ENCODE measurements around the gene SOX9.

Gene SOX9

DNA sequence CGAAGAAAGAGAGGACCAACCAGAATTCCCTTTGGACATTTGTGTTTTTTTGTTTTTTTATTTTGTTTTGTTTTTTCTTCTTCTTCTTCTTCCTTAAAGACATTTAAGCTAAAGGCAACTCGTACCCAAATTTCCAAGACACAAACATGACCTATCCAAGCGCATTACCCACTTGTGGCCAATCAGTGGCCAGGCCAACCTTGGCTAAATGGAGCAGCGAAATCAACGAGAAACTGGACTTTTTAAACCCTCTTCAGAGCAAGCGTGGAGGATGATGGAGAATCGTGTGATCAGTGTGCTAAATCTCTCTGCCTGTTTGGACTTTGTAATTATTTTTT, 3.6 kb downstream of the SOX9 start:
- H4K20me1 ChIP-seq = no peaks in the 10 kb centered on the region

DNA sequence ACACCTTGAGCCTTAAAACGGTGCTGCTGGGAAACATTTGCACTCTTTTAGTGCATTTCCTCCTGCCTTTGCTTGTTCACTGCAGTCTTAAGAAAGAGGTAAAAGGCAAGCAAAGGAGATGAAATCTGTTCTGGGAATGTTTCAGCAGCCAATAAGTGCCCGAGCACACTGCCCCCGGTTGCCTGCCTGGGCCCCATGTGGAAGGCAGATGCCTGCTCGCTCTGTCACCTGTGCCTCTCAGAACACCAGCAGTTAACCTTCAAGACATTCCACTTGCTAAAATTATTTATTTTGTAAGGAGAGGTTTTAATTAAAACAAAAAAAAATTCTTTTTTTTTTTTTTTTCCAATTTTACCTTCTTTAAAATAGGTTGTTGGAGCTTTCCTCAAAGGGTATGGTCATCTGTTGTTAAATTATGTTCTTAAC, 4.4 kb downstream of the SOX9 start:
- peaks cover 31% of the 10 kb centered on the region for H3K9me3 ChIP-seq
- H4K20me1 ChIP-seq = no peaks in the 10 kb centered on the region
- no peak for TF ChIP-seq Cebpa-rat (IDR thresholded peaks at IDR 0.05)
- no peak overlapping the region for H3K4me2 ChIP-seq
- H3K27ac ChIP-seq = no peak overlapping the region
- no peak overlapping the region for H3K4me3 ChIP-seq
- no peaks in the 10 kb centered on the region for H3K36me3 ChIP-seq
- H3K9ac ChIP-seq = no peak overlapping the region
- no peaks in the 10 kb centered on the region for H3K4me1 ChIP-seq
- H3K27me3 ChIP-seq = peaks cover 22% of the 10 kb centered on the region

More for the DNA sequence above, 3.6 kb downstream of the SOX9 start:
- peaks cover 37% of the 10 kb centered on the region for H3K9me3 ChIP-seq
- peaks cover 29% of the 10 kb centered on the region for H3K27me3 ChIP-seq
- H3K27ac ChIP-seq = no peak overlapping the region
- H3K4me2 ChIP-seq = no peak overlapping the region
- no peaks in the 10 kb centered on the region for H3K36me3 ChIP-seq
- H3K4me3 ChIP-seq = no peak overlapping the region
- TF ChIP-seq Cebpa-rat (IDR thresholded peaks at IDR 0.05) = no peak
- H3K4me1 ChIP-seq = no peaks in the 10 kb centered on the region
- no peak overlapping the region for H3K9ac ChIP-seq

DNA sequence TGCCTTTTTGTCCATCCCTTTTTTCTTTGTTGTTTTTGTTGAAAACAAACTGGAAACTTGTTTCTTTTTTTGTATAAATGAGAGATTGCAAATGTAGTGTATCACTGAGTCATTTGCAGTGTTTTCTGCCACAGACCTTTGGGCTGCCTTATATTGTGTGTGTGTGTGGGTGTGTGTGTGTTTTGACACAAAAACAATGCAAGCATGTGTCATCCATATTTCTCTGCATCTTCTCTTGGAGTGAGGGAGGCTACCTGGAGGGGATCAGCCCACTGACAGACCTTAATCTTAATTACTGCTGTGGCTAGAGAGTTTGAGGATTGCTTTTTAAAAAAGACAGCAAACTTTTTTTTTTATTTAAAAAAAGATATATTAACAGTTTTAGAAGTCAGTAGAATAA, 4.9 kb downstream of the SOX9 start:
- Histone ChIP-seq H3K36me3 (no peaks in the 10 kb centered on the region), H3K4me3 (no peak overlapping the region), H3K9ac (no peak overlapping the region), H3K9me3 (peaks cover 27% of the 10 kb centered on the region), H3K4me1 (no peaks in the 10 kb centered on the region), H3K27ac (no peak overlapping the region), H3K27me3 (peaks cover 19% of the 10 kb centered on the region; the same call in 1 of the 2 replicates), H3K4me2 (no peak overlapping the region), H4K20me1 (no peaks in the 10 kb centered on the region)
- no peak for TF ChIP-seq Cebpa-rat (IDR thresholded peaks at IDR 0.05)

GRCh38 chr17:72126575-72127486, 6.0 kb downstream of the SOX9 start:
- no peak for TF ChIP-seq Cebpa-rat (IDR thresholded peaks at IDR 0.05)
- Histone ChIP-seq H3K4me2 (no peak overlapping the region), H3K36me3 (no peaks in the 10 kb centered on the region), H3K4me3 (no peak overlapping the region), H3K9ac (no peak overlapping the region), H3K4me1 (no peaks in the 10 kb centered on the region), H3K27ac (no peak overlapping the region), H3K9me3 (peaks cover 16% of the 10 kb centered on the region), H4K20me1 (no peaks in the 10 kb centered on the region), H3K27me3 (peaks cover 8% of the 10 kb centered on the region; the same call in 1 of the 2 replicates)

DNA sequence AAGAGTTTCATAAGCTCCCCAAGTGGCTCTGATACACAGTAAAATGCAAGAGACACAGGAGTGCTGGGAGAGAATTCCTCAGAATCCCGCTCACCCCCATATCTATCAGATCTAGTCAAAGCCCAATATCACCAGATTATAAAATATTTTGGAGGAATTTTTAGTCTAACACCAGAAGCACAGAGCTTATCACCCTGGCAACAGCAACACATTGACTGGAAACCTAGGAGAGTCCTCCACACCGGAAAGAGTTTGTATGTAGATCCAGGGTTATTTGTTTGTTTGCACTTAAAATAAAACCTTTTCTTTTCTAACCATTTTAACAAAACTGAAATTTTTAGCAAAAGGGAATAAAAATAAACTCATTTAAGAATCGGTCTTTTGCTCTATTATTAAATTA, 7.2 kb downstream of the SOX9 start:
- Histone ChIP-seq H4K20me1 (no peaks in the 10 kb centered on the region), H3K27me3 (no peaks in the 10 kb centered on the region), H3K36me3 (no peaks in the 10 kb centered on the region), H3K27ac (no peak overlapping the region), H3K9me3 (peaks cover 6% of the 10 kb centered on the region), H3K4me3 (no peak overlapping the region), H3K4me1 (no peaks in the 10 kb centered on the region), H3K9ac (no peak overlapping the region), H3K4me2 (no peak overlapping the region)
- no peak for TF ChIP-seq Cebpa-rat (IDR thresholded peaks at IDR 0.05)

- no peaks in the 10 kb centered on the region for H3K36me3 ChIP-seq
- H4K20me1 ChIP-seq = no peaks in the 10 kb centered on the region
- H3K9me3 ChIP-seq = no peaks in the 10 kb centered on the region
- no peak overlapping the region for H3K4me3 ChIP-seq
- no peaks in the 10 kb centered on the region; the same call in 1 of the 2 replicates for H3K27me3 ChIP-seq
- no peak overlapping the region for H3K9ac ChIP-seq
- no peaks in the 10 kb centered on the region for H3K4me1 ChIP-seq
- no peak for TF ChIP-seq Cebpa-rat (IDR thresholded peaks at IDR 0.05)
- no peak overlapping the region for H3K27ac ChIP-seq
- H3K4me2 ChIP-seq = no peak overlapping the region
Measured at GRCh38 chr17:72134608-72135394, 14.0 kb downstream of the SOX9 start.

- no peak overlapping the region for H3K4me2 ChIP-seq
- no peak for TF ChIP-seq Cebpa-rat (IDR thresholded peaks at IDR 0.05)
- no peaks in the 10 kb centered on the region for H3K36me3 ChIP-seq
- H3K27me3 ChIP-seq = no peaks in the 10 kb centered on the region; the same call in 1 of the 2 replicates
- H3K27ac ChIP-seq = no peak overlapping the region
- no peak overlapping the region for H3K9ac ChIP-seq
- no peaks in the 10 kb centered on the region for H3K4me1 ChIP-seq
- no peaks in the 10 kb centered on the region for H3K9me3 ChIP-seq
- H3K4me3 ChIP-seq = no peak overlapping the region
- no peaks in the 10 kb centered on the region for H4K20me1 ChIP-seq
Measured at GRCh38 chr17:72135546-72136325, 14.9 kb downstream of the SOX9 start.

GRCh38 chr17:72136692-72137091, 15.9 kb downstream of the SOX9 start:
- Histone ChIP-seq H3K4me1 (no peaks in the 10 kb centered on the region), H3K36me3 (no peaks in the 10 kb centered on the region), H3K9ac (no peak overlapping the region), H4K20me1 (no peaks in the 10 kb centered on the region), H3K4me2 (no peak overlapping the region), H3K27ac (no peak overlapping the region), H3K4me3 (no peak overlapping the region), H3K27me3 (no peaks in the 10 kb centered on the region; the same call in 1 of the 2 replicates), H3K9me3 (no peaks in the 10 kb centered on the region)
- TF ChIP-seq Cebpa-rat (IDR thresholded peaks at IDR 0.05) = no peak

- Histone ChIP-seq H3K4me1 (no peaks in the 10 kb centered on the region), H3K27ac (no peak overlapping the region), H3K27me3 (no peaks in the 10 kb centered on the region; the same call in 1 of the 2 replicates), H3K9ac (no peak overlapping the region), H3K4me2 (no peak overlapping the region), H4K20me1 (no peaks in the 10 kb centered on the region), H3K9me3 (no peaks in the 10 kb centered on the region), H3K4me3 (no peak overlapping the region), H3K36me3 (no peaks in the 10 kb centered on the region)
- no peak for TF ChIP-seq Cebpa-rat (IDR thresholded peaks at IDR 0.05)
Measured at GRCh38 chr17:72137161-72137560, 16.3 kb downstream of the SOX9 start.
